Measurements from ENCODE around the gene MID1.

GRCh38 chrX:10516781-10517322 lies 103.5 kb downstream of the MID1 start:
- TF ChIP-seq SAFB2 (IDR thresholded peaks at IDR 0.05; ENCODE audit: borderline replicate concordance, low read depth, low read length, severe bottlenecking) (no peak), ETS2 (tag; IDR thresholded peaks at IDR 0.05; ENCODE audit: borderline replicate concordance, poor library complexity, severe bottlenecking) (no peak), EZH2 (IDR thresholded peaks at IDR 0.05; ENCODE audit: borderline replicate concordance, low read depth, low read length) (no peak), MNT (conservative IDR thresholded peaks at IDR 0.05) (no peak), MYNN (IDR thresholded peaks at IDR 0.05) (no peak), MYNN (CRISPR knock-in tag; IDR thresholded peaks at IDR 0.05) (no peak), CREB1 (IDR thresholded peaks at IDR 0.05) (no peak), CREB1 (CRISPR knock-in tag; IDR thresholded peaks at IDR 0.05) (no peak)
